AML-193 (cell line): ENCODE data around the gene UBXN10.
"Not testable (repeated sequence)": the region's sequence is repeated elsewhere in the genome, so short reads cannot be mapped to it uniquely, and the experiment has no call there.

Experiments used
- DNase-seq, 2 experiments: peaks; one replicate each; lab custom pipeline; 2025; lab: John Stamatoyannopoulos, UW

UBXN10 gene

DNA sequence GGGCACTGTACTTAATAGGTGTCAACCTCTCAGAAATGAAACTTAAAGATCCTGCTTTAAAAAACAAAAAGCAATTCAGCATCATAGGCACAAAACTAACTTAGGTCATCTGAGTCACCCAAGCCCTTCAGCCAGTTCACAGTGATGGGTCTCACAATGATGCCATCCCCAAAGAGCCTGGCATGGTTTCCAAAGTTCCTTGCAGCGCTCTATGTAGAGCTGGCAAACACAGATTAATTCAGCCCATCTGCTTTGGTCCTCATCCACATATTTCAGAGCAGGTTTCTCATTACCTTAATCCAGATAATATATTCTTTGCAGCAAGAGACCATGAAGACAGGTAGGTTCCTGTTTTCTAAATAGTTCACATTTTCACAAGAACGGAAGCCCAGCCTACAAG lies 15.1 kb downstream of the UBXN10 start:
- no peak for DNase-seq

DNA sequence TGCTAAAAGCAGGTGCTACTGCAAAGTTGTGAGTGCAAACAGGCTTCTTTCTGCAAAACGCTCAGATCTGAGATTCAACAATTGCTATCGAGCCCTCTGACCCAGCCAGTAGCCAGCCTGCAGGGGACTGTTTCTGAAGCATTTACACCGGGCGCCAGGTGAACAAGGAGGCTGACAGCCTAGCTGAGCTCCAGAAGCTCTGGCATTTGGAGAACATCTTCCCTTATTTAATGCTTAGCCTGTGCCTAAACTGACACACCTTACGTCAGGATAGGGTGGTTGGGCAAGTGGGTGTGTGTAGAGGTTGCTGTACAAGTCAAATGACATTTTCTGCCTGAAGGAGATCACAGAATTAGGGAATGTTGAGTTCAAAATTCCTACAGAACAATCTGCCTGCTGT lies 16.3 kb downstream of the UBXN10 start:
- no peak for DNase-seq

DNA sequence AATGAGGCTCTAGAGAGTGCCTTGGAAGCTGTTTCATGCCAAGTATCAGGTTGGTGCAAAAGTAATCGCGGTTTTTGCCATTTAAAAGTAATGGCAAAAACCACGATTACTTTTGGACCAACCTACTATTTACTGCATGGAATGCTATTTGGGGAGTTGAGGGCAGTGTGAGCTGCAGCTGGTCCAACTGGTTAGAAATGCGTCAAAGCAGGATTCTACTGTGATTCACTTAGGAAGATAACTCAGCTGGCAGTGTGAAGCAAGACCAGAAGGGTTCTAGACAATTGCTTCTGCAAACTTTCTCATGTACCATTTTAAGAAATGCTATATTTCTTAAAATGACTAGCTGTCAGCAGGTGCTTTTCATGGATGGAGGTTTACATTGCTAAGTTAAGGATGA lies 21.6 kb downstream of the UBXN10 start:
- no peak for DNase-seq

DNA sequence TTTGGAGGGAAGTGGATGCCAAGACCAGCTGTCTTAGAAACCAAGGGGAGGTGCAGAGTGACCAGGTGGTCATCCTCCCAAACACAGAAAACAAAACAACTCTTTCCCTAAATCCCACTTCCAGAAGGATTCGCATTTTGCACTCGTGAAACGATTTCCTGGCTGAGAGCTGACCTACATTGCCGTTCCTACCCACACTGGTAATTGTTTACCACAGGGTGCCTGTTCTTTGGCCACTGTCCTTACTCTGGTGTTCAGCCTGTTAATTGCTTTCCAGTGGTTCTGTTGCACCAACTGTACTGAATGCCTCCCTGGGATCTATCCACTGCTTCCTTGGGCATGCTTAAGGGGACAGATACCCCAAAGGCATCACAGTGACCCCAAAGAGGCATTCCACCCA lies 23.6 kb downstream of the UBXN10 start:
- DNase-seq: no peak

DNA sequence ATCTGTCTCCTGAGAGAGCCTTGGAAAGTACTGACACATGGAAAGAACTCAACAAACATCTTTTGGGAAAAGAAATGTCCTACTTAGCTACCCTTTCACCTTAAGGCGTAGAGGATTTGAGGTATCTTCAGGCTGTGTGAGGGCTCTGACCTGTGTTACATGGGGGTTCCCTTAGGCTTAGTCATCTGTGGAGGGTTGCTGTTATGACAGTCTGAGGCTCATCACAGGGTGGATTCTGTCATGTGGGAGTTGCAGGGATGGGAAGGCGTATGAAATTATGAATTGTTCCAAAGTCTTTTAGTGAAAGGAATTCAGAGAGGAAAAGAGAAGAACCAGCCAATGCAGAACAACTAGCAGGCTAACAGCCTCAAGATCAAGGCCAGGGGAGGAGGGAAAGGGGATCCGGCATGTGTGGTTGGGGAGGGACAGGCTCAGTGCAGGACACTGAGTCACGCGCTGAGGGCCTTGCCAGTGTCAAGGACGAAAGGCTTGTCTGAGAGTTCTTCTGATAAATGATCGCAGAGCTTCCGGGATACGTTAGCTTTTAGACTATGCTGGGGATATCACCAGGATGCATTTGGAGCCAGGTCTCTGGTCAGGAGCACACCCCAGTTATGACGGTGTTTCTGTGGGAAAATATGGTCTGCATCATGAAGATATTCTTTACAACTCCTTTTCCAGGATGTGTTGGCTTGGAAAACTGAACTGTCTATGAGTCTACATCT lies 25.0 kb downstream of the UBXN10 start:
- DNase-seq: no peak

DNA sequence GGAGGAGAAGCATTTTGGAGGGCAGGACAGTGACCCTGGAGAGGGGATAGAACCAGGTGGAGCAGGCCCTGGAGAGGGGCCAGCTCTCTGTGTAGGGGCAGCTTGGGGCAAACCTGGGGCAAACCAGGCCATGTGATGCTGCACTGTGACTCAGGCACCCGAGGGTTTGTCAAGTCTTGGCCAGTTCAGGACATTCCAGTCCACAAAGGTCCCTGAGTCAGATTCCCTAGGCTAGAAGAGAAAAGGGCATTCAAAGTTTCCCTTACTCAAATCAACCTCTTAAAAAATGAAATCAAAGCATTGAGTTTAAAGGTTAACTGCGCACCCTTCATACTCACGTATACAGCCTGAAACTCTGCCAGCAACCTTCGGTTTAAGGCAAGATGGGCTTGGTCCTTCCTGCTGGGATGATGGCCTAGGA lies 25.6 kb downstream of the UBXN10 start:
- no peak for DNase-seq

DNA sequence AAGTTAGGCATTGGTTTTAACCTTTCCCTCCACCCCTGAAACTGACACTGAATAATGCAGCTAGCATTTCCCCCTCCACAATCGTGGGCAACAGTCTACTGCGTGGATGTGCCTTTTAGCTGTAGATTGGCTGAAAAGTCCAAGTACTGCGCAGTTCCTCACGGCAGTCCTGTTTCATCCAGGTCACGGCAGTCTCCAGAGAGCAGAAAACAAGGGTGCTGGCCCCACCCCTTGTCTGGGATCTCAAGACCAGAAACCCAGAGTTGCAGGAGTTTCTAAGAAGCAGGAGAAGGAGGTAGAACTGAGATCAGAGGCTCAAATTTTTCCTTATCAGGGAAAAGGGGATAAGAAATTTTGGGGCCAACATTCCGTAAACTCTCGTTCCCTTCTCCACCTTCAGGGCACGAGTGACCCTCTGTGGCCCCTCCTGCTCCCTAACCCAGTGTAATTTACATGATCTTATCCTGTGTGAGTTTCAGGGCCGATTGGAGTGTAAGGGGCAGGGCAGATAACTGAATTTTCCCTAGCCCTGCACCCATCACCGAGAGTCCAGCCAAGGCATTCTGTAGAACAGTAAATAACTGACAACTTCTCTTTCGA lies 26.3 kb downstream of the UBXN10 start:
- no peak for DNase-seq

DNA sequence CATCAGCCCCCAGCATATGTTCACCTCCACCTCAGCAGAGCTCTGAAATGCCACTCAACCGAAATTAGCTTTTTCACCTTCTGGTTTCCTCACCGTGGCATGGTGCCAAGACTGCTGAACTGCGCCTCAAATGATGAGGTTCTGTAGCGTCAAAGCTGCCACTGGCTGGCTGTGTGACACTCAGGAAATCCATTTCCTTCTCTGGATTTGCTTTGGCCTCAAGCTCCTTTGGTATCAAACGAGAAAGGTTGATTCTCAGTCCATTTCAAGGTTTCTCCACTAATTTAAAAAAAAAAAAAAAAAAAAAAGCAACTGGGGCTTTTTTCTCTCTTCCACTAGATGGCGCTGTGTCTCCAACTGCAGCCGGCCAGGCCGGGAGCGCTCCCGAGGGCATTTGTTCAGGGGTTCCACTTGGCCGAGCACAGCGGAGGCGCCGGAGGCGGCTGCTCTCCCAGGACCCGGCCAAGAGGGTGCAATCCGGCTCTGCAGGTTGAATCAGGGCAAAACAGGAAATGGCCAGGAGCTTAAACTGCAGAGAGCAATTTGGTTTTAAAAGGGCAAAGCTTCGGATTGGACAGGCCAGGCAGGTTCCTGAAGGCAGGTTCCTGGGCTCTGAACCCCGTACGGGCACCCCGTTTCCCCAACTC lies 26.9 kb downstream of the UBXN10 start:
- peak; percentile 41 to 47 for DNase-seq

DNA sequence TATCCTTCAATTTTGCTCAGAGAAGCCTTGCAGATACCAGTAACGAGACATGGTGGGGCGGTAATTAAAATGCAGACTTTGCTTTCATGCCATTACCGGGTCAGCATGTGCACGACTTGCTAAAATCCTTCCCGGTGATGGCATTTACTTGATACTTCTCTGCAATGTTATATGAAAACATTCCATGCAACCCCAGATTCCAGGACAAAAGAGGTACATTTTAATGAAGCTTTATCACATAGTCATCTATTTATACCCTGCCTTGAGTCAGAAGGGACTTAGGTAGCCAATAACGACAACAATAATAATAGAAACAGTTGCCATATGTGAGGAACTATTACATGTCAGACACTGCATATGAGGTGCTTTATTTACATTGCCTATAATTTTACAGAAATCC lies 29.8 kb downstream of the UBXN10 start:
- no peak for DNase-seq

DNA sequence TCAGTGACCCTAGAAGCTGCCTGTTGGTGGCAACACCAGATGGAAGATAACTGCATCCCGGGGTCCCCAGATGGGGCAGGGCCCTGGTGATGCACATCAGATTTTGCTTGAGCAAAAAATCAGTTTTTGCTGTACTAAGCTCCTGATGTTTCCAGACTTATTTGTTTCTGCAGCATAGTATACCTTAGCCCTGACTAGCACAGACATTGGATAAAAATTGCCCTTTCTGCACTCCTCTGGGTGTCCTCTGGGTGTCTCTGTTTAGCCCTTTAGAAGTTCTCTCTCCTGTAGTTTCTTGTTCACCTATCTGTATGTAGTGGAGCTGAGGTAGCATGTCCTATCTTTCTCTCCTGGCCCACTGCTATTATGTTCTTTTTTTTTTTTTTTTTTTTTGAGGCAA lies 30.7 kb downstream of the UBXN10 start:
- peak; percentile 49 to 62 for DNase-seq

DNA sequence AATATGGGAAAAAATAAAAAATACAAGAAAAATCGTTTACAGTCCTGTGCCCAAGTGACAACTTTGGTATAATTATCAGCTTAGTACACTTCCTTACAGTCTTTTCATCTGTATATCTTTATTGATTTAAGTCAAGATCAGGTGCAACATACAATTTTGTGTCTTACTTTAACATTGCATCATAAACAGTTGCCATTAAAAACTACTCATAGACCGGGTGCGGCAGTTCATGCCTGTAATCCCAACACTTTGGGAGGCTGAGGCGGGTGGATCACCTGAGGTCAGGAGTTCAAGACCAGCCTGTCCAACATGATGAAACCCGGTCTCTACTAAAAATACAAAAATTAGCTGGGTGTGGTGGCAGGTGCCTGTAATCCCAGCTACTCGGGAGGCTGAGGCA lies 33.2 kb downstream of the UBXN10 start:
- not testable (repeated sequence) for DNase-seq

DNA sequence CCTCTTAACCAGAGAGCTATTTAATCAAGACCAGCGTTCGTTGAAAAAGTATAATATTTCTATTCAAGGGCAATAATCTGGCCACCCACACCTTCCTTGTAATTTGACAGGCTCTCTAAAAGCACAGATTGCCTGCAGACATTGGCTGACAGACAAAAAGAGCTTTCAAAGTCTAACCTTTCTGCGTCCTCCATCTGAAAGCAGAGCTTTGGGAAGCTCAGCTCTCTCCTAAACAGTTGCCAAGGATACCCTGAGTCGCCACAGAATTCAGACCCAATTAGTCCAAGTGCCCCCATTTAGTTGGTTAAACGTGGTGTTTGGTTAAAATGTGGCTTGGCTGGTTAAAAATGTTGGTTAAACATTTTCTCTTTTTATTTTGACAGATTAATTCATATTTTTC lies 34.1 kb downstream of the UBXN10 start:
- DNase-seq: no peak

DNA sequence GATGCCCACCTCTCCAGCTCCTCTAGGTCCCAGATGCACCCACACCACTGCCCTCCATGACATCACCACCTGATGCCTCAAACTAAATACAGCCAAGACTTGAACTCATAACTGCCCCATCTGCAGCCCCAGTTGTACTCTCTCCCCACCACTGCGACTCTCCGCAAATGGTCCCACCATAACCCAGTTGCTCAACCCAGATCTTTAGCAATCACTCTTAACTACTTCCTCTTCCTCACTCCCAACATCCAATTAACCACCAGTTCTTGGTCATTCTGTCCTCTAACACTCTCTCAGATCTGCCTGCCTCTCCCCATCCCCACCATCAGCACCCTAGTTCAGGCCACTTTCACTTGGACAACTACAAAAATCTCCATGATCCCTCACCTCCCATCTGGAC lies 37.2 kb downstream of the UBXN10 start:
- DNase-seq: peak; percentile 46 to 59

DNA sequence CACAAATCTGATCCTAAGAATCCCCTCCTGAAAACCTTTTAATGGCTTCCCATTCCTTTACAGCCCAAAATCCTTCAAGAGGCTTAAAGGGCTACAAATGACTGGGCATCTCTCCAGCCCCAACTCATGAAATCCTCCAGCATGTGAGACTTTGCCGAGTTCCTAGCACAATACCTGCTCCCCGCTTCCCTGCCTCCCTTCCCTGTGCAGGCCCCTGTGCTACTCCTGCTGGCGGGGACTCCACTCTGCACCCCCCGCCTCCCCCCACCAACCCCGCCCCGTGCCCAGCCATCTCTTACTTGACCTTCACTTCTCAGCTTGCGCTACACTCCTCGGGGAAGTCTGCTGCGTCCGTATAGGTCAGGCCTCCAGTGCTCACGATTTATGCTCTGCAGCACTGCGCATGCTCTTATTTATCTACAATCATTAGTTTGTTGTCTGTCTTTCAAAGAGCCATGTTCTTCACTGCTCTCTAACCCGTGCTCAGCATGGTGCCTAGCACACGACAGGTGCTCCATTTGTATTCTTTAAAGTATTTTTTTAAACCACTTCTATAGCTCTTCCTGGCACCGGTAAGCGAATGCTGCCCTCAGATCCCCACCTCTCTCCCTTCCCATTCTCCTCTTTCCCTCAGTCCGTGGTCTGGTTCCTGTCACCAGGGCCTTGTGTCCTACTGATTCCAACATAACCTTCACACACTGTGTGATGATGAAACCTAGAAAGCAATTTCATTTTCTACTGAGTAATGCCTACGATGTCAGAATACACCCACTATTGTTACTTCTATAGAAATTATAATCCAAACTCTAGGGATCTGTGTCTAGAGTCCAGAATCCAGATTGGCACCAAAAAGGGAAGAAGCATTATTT lies 37.9 kb downstream of the UBXN10 start:
- DNase-seq: no peak

DNA sequence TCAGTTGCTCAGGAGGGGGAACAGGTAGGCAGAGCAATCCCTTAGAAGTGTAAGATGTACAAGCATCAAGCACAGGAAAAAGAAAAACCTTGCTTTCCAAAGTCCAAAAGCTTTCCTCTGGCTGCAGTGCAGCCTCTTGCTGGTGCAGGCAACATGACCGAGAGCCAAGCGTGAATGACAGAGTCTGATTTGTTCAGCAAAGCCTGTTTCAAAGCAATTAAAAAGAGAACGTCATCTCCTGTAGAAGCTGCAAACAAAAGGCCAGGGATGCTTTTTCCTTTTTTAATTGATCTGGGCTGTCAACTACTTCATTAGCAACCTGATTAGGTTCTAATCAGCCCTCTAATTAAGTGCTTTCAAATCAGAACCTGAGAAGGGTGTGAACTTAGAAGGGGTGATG lies 38.6 kb downstream of the UBXN10 start:
- no peak for DNase-seq

DNA sequence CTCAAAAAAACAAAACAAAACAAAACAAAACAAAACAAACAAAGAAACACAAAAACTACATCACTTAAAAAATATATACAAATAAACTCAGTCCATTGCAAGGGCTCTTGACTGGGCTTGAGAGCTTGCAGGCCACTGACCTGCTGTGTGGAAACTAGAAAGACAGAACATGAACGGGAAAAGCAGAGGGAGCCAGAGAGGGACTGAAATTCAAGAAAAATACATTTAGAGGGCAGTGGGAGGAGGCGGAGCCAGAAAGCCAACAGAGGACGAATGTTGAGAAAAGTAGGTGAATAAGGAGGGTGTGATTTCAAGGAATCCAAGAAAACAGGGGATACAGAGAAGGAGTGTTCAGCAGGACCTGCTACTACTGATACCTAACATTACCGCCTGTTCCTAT lies 41.8 kb downstream of the UBXN10 start:
- DNase-seq: no peak

DNA sequence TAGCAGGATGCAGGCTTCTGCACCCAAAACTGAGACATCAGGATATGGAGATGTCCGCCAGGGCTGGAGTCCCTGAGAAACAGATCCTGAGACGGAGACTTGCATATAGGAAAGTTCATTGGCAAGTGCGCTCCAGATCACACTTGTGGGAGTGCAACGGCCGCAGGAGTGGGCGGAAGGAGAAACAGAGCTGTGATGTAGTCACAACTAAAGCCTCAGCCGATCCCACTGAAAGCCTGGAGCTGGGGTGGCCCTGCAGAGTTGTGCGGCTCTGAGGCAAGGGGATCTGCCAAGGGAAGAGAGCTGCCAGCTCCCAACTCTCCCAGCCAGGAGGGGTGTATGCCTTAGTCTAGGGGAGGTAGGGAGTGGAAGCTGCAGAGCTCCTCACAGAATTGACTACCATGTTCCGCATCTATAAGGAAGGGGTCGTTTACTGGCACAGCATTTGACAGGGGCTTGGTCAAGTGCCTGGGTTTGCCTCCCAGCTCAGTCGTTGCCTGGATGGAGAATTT lies 42.5 kb downstream of the UBXN10 start:
- no peak for DNase-seq

DNA sequence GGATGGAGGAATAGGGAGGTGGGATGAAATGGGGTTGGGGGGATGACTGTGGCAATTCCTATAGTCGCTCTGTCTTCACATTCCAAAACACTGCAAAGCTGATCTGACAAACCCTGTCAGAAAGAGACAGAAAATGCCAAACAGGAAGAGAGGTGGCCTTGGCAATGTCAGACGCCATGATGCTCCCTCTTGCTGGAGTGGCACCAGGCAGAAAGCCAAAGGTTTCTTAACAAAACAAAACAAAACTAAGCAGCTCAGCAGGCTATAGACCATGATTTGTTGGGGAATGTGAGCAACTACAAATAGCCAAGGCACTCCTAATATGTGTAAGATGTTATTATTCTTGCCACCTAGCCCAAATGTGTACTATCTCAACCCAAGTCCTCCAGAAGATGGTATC lies 43.3 kb downstream of the UBXN10 start:
- DNase-seq: no peak

DNA sequence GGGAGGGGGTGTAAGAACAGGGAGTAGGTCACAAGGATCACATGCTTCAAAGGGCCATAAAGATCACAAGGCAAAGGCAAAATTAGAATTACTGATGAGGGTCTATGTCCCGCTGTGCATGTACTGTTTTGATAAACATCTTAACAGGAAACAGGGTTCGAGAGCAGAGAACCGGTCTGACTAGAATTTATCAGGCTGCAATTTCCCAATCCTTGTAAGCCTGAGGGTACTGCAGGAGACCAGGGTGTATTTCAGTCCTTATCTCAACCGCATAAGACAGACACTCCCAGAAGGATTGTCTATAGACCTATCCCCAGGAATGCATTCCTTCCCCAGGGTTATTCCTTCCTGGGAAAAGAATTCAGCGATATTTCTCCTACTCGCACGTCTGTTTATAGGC lies 46.7 kb downstream of the UBXN10 start:
- DNase-seq: not testable (repeated sequence)

DNA sequence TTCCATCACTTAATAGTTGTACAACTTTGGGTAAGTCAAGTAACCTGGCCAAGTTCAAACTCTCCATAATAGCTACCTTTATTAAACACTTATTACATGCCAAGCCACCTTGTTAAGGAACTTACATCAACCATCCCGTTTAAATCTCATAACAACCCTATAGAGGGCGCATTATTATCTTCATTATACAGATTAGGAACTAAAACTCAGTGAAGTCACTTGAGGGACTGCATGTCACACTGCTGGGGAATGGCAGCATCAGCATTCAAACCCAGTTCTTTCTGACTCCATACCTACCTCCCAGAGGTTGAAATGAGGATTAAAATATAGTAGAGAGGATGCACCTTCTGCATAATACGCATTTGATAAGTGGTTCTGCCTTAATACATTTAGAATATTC lies 47.5 kb downstream of the UBXN10 start:
- peak; percentile 15 to 35 for DNase-seq

DNA sequence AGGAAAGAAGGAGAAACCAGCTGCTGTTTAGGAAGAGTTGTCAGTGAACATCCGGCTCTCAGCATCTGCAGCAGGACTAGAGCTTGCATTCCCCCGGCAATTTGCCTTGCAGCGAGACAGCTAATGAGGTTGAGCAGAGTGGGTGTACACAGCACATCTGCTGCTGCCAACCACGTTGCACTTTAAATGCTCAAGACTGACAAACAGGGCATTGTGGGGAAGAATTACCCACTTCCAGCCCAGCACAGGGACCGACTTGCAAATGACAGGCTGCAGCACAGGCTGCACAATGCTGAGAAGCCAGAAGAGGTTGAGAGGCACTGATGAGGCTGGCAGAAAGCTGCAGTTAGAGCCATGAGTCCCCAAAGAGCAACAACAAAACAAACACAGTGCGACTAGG lies 48.0 kb downstream of the UBXN10 start:
- DNase-seq: no peak

DNA sequence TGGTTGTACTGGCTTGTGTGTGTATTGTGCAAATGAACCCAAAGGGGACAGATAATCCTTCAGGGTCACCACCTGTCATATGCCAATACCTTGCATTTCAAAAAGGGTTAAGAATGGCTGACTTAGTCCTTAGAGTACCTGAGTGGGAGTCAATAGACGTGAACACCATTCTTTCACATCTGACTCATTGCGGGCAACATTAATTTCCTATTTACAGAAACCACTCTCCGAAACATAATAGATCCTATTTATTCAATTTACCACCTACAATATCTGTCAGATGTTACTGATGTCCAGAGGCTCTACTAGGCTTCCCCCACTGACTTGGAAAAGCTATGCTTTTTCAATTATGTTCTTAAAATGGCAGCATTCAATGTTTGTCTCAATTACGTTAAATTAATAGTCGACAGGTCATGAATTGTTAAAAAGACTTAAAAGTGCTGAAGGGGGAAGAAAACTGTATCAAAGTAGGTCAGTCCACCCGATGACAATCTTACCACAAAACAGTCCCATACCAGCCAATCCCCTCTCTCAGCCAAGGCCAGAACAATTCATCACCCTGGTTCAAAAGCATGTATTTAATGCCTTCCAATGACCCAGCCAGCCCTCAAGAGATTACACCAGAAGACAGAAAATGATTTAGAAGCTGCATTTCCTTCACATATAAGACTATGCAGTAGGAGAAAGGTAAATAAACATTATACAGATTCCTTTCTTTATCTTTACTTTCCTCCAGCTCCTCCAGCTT lies 49.1 kb downstream of the UBXN10 start:
- DNase-seq: no peak
